ENCODE results near the gene SLC2A4RG.
"Not testable (repeated sequence)": the region's sequence is repeated elsewhere in the genome, so short reads cannot be mapped to it uniquely, and the experiment has no call there.

The SLC2A4RG gene

DNA sequence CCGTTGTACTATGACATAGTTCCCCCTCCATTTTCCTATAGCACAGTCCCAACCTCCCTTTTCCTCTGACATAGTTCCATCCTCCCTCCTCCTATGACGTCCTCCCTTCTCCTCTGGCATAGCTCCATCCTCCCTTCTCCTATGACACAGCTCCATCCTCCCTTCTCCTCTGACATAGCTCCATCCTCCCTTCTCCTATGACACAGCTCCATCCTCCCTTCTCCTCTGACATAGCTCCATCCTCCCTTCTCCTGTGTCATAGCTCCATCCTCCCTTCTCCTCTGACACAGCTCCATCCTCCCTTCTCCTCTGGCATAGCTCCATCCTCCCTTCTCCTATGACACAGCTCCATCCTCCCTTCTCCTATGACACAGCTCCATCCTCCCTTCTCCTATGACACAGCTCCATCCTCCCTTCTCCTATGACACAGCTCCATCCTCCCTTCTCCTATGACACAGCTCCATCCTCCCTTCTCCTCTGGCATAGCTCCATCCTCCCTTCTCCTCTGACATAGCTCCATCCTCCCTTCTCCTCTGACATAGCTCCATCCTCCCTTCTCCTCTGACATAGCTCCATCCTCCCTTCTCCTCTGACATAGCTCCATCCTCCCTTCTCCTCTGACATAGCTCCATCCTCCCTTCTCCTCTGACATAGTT, 16.5 kb upstream of the SLC2A4RG start:
- not testable (repeated sequence) for DNase-seq

DNA sequence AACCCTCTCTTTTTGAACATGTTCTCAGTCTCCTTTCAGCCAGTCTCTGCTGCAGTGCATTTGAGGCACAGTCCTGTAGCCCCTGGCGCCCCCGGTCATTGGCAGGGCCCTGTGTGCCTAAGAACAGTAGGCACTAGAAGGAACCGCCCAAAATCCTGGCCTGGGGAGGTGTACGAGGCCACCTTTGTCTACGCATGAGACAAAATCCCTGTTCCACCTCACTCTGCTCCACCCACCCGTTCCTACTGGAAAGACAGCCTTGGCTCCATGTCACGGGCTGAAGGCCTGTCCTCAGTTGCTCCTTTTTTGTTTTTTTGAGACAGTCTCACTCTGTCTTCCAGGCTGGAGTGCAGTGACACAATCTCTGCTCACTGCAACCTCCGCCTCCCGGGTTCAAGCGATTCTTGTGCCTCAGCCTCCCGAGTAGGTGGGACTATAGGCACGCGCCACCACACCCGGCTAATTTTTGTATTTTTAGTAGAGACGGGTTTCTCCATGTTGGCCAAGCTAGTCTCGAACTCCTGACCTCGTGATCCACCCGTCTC, 9.3 kb upstream of the SLC2A4RG start:
- not testable (repeated sequence) for DNase-seq

DNA sequence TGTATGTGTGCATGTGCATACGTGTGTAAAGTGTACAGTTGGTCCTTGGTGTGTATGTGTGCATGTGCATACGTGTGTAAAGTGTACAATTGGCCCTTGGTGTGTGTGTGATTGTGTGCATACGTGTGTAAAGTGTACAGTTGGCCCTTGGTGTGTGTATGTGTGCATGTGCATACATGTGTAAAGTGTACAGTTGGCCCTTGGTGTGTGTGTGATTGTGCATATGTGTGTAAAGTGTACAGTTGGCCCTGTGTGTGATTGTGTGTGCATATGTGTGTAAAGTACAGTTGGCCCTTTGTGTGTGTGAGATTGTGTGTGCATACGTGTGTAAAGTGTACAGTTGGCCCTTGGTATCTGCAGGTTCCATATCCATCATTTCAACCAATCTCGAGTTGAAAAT, 8.2 kb upstream of the SLC2A4RG start:
- no peak for DNase-seq

DNA sequence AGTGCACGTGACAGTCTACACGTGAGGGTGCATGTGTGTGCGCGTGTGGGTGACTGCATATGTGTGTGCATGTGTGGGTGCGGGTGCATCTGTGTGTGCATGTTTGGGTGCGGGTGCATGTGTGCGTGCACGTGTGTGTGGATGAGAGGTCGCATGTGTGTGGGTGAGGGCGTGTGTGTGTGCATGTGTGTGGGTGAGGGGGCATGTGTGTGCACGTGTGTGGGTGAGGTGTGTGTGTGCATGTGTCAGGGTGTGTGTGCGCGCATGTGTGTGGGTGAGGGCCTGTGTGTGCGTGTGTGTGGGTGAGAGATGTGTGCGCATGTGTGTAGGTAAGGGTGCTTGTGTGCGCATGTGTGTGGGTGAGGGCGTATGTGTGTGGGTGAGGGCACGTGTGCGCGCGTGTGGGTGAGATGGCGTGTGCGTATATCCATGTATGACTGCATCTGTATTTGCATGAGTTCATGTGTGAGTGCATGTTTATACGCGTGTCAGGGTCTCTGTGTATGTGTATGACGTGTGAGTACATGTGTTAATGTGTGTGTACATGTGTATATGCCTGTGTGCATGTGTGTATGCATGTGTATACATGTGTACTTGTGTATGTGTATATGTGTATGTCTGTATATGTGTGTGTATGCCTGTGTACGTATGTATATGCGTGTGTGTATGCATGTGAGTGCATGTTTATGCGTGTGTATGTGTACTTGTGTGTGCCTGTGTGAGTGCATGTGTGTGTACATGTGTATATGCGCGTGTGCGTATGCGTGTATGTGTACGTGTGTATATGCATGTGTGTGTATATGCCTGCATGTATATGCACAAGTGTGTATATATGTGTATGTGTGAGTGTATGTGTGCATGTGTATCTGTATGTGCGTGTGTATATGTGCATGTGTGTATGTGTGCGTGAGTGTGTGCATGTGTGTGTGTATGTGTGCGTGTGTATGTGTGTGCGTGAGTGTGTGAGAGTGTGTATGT, 7.2 kb upstream of the SLC2A4RG start:
- DNase-seq, result no peak

DNA sequence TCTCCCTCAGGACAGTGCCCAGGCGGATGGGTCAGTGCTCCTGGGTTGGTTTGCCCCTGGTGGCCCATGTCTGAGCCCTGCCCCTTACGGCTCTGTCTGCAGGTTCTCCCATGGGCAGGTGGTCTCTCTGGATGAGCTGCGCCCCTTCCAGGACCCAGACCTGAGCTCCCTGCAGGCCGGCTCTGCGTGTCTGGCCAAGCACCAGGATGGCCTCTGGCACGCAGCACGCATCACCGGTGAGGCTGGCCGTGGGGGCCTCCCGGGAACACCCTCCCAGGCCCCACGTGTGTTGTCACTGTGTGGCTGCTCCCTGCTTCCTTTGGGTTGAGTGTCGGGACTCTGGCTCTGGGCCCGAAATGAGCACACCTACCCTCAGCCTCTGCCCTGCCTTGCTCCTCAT, 6.5 kb upstream of the SLC2A4RG start:
- DNase-seq, result no peak

DNA sequence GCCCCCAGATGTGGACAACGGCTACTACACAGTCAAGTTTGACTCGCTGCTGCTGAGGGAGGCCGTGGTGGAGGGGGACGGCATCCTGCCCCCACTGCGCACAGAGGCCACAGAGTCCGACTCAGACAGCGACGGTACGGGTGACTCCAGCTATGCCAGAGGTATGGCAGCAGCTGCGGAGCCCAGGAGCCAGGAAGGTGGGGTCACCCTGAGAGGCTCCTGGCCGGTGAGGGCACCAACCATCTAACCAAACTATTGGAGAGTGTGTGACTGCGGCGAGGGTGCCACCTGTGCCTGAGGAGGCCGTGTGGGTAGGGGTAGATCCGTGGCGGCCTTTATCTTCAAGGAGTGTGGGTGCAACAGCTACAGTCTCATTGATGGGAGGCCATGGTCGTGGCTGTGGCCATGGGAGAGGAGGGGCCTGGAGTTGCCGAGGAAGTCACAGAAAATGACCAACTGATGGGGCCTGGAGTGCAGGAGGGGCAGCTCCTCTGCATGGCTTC, 5.9 kb upstream of the SLC2A4RG start:
- no peak for DNase-seq

DNA sequence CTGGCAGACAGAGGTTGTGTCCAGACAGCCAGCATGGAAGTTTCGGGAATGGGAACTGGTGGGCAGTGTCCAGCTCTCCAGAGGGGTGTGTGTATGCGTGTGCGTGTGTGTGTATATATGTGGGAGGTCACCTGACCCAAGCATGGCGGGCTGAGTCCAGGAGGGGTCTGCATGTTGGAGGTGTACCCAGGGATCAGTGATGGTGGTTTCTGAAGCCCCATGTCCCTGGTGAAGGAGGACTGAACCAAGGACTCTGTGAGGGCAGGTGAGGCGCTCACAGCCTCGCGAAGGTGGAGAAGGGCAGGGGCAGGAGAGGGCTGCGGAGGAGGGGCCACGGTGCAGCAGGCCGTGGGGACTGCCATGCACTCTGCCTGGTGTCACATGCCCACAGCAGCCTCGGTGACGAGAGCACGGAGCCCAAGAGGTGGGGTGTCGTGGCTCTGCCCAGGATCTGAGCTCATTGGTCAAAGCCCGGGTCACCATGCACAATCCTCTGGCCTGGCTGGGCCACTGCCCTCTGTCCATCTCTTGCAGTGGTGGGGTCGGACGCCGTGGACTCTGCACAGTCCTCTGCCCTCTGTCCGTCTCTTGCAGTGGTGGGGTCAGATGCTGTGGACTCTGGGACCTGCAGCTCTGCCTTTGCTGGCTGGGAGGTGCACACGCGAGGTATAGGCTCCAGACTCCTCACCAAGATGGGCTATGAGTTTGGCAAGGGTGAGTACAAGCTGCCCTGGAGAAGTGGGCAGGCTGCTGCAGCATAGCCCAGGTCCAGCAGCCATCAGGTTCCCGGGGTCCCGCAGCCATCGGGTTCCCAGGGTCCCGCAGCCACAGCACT, 5.2 kb upstream of the SLC2A4RG start:
- DNase-seq, result no peak

DNA sequence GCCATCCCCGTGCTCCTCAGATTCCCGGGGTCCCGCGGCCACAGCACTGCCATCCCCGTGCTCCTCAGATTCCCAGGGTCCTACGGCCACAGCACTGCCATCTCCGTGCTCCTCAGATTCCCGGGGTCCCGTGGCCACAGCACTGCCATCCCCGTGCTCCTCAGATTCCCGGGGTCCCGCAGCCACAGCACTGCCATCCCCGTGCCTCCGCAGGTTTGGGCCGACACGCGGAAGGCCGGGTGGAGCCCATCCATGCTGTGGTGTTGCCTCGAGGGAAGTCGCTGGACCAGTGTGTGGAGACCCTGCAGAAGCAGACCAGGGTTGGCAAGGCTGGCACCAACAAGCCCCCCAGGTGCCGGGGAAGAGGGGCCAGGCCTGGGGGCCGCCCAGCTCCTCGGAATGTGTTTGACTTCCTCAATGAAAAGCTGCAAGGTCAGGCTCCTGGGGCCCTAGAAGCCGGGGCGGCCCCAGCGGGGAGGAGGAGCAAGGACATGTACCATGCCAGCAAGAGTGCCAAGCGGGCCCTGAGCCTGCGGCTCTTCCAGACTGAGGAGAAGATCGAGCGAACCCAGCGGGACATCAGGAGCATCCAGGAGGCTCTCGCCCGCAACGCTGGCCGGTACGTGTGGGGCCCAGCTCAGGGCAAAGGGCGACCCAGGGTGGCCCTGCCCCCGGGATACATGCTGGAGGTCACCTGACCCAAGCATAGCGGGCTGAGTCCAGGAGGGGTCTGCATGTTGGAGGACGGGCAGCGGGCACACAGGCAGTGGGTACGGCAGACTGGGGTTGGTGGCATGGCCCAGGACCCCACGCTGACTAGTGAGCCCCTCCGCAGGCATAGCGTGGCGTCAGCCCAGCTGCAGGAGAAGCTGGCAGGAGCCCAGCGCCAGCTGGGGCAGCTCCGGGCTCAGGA, 4.4 kb upstream of the SLC2A4RG start:
- DNase-seq, result no peak

DNA sequence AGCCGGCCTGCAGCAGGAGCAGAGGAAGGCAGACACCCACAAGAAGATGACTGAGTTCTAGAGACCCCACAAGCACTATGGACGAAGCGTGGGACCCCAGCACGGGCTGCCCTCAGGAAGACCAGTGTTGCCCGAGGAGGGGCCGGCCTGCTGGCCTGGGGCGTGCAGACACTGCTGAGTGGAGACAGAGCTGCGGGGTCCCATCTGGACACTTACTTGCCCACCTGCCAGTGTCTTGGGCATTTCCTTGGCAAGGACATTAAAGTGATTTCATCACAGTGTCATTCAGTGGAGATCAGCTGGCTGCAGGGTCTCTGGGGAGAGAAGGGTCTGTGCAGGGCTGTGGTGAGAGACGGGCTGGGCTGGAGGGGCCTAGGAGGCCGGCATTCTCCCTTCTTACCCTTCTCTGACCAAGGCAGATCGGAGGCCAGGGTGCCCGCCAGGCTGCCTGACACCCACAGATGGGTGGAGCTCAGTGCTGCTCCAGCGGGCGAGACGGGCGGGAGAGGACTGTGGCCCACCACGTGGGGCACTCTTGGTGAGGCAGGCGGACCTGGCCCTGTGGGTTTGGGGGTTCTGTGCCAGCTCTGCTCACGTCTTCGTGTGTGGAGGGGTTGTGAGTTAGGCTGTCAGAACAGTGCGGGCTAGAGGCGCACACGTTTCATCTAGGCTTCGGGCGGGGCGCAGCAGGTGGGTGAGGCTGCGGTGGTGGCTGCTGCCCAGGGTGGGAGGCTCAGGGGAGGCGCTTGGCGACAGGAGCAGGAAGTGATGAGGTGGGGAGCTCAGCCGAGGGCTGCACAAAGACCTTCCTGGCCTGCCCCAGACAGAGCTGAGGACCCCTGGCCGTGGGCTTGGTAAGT, 3.5 kb upstream of the SLC2A4RG start, which contains the start of gene LIME1:
LIME1 (plus strand) TSS at position 806 of the 860 bp plus-strand sequence. CDS start 886 bp downstream, outside the sequence.
- no peak for DNase-seq

DNA sequence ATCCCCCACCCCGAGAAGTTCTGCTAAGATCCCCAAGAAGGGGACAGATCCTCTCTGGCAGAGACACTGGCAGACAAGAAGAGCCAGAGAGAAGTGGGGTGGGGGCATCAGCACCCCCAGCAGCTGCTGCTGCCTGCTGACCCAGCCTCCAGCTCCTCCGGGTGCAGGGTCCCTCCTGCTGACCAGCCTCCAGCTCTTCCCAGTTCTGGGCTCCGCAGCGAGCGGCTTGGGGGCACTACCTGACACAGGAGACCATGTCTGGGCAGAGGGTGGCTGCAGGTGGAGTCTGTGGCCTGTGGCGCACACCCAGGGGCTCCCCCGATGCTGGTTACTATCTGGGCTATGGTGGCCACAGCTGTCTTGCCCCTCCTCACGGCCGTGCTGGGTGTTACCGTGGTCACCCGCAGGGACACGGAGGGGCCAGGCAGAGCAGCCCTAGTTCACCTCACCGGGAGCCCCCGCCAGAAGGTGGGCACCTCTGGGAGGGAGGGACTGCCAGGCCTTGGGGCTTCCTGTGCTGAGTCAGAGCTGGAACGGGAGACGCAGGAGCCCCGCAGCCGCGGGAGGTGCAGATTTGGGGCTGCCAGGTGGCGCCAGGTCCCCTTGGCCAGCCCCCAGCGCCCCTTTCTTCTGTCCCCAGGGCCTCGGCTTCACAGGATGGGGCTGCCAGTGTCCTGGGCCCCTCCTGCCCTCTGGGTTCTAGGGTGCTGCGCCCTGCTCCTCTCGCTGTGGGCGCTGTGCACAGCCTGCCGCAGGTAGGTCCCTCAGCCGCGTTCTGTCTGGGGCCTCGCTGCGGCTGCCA, 2.5 kb upstream of the SLC2A4RG start:
- DNase-seq, result no peak

DNA sequence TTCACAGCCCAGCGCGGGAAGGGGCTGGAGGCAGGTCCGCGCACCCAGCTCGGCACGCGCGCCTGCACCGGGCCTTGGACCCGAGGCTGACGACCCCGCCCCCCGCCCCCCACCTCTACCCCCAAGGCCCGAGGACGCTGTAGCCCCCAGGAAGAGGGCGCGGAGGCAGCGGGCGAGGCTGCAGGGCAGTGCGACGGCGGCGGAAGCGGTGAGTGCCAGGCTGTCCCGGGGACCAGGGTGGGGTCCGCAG, 2.0 kb upstream of the SLC2A4RG start:
- DNase-seq, result no peak

DNA sequence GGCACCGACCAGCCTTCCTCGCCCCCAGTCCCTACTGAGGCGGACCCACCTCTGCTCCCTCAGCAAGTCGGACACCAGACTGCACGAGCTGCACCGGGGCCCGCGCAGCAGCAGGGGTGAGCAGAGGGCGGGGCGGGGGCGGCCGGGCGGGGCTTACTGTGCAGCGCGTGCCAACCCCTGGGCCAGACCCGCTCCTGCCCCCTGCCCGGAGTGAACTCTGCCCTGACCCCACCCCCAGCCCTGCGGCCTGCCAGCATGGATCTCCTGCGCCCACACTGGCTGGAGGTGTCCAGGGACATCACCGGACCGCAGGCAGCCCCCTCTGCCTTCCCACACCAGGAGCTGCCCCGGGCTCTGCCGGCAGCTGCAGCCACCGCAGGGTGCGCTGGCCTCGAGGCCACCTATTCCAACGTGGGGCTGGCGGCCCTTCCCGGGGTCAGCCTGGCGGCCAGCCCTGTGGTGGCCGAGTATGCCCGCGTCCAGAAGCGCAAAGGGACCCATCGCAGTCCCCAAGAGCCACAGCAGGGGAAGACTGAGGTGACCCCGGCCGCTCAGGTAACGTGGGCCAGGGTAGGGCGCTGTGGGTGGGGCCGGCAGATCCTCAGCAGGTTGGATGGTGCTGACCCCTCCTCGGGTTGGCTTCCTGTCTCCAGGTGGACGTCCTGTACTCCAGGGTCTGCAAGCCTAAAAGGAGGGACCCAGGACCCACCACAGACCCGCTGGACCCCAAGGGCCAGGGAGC, 1.5 kb upstream of the SLC2A4RG start:
- DNase-seq, result no peak

DNA sequence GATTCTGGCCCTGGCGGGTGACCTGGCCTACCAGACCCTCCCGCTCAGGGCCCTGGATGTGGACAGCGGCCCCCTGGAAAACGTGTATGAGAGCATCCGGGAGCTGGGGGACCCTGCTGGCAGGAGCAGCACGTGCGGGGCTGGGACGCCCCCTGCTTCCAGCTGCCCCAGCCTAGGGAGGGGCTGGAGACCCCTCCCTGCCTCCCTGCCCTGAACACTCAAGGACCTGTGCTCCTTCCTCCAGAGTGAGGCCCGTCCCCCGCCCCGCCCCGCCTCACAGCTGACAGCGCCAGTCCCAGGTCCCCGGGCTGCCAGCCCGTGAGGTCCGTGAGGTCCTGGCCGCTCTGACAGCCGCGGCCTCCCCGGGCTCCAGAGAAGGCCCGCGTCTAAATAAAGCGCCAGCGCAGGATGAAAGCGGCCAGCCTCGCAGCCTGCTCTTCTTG, 868 bp upstream of the SLC2A4RG start:
- DNase-seq, result no peak

DNA sequence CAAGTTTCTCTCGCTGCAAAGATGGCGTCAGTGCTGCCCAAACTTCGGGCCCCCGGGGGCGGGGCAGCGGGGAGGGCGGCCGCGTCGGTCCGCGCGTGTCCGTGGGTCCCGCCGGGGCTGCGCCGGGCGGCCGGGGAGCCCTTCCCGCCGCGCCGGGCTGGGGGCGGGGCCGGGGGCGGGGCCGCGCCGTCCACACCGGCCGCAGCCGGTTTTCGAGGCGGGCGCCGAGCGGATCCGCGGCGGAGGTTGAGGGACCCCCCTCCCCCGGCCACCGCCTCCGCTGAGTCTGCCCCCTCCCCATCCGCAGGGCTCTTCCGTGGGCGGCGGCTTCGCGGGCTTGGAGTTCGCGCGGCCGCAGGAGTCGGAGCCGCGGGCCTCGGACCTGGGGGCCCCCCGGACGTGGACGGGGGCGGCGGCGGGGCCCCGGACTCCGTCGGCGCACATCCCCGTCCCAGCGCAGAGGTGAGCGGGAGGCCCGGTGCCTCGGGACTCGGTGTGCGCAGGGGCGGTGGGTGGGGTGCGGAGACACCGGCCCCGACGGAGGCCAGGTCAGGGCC, 572 bp downstream of the SLC2A4RG start:
- no peak for DNase-seq

DNA sequence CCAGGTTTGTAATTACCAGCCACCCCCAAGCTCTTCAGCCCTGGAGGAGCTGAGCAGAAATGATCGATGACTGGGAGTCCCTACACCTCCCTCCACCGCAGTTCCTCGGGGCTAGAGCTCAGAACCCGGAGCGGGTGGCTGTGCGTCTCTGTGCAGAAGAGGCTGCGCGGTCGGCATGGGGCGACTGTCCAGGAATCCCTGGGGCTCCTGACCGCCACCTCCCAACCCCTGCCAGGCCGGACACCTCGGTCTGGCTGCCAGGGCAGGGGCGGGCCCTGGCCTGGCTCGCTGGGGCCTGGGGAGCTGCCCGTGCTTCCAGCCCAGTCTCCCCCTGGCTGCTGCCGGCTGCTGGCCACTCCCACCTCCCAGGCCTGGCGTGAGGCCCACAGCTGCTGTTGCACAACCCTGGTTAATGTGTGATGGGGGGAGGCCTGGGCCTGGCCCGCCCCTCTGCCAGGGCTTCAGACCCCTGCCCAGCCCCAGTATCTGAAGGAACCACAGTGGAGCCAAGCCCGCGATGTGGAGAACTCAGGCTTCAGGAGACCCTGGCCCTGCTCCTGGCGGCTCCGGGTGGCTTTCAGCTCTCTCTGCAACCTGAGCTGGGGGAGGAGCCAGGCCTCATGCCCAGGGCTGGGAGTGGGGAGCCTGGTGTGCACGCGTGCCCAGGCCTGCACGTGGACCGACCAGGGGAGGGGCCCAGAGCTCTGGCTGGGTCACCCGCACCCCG, 1.2 kb downstream of the SLC2A4RG start:
- peak; percentile 80 for DNase-seq

DNA sequence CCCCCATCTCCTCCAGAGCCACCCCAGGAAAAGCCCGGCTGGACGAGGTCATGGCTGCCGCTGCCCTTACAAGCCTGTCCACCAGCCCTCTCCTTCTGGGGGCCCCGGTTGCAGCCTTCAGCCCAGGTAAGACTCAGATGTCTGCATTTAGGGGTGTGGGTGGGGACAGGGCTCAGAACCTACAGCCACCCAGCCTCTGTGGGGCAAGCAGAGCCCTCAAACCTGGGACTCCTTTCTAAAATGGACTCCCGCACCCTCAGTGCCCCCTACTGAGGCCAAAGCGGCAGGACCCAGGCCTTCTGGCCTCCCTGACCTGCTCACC, 1.7 kb downstream of the SLC2A4RG start:
- no peak for DNase-seq

DNA sequence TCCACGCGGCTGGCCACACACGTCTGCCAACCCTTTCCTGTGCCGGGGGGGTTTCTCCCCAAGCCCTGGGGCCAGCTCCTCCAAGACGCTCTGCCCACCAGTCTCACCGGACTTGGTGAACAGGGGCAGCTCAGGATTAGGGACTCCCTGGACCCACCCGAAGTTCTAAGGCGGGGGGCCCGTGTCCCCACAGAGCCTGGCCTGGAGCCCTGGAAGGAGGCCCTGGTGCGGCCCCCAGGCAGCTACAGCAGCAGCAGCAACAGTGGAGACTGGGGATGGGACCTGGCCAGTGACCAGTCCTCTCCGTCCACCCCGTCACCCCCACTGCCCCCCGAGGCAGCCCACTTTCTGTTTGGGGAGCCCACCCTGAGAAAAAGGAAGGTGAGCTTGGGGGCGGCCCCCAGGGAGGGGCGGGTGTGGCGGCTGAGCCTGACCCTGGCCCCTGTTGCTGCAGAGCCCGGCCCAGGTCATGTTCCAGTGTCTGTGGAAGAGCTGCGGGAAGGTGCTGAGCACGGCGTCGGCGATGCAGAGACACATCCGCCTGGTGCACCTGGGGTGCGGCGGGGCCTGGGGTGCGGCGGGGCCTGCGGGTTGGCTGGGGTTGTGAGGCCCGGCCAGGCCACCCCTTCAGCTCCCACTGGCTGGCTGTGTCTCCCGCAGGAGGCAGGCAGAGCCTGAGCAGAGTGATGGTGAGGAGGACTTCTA, 2.3 kb downstream of the SLC2A4RG start:
- no peak for DNase-seq
